HepG2 (cell line): ENCODE measurements around the gene AP5Z1. TPM values are rescaled to one million over a fixed set of nuclear protein-coding genes. Genes with fewer than 3 reads are reported as not detected.

Source experiments
- CBFB ChIP-seq: sonication (generic); formaldehyde crosslinking; IDR thresholded peaks from 2 replicates; pipeline ENCODE4 v1.4.0; 2020; ENCODE audit warnings: missing genetic modification reagents
- CTCF ChIP-seq: sonication (generic); formaldehyde crosslinking; IDR thresholded peaks from 2 replicates; pipeline ENCODE4 v1.5.0; 2020; ENCODE audit warnings: mild to moderate bottlenecking, missing genetic modification reagents, moderate library complexity
- DNMT3B ChIP-seq: conservative IDR thresholded peaks from 2 replicates; pipeline ENCODE4 v1.6.1; 2016; ENCODE audit warnings: missing biosample characterization, control low read depth
- HOXA5 ChIP-seq: sonication (generic); formaldehyde crosslinking; IDR thresholded peaks from 2 replicates; pipeline ENCODE4 v1.4.0; 2020; ENCODE audit warnings: missing genetic modification reagents
- MATR3 ChIP-seq: sonication (generic); formaldehyde crosslinking; IDR thresholded peaks from 2 replicates; pipeline ENCODE4 v1.4.0; 2020; ENCODE audit warnings: missing genetic modification reagents
- MYC ChIP-seq: sonication (generic); formaldehyde crosslinking; IDR thresholded peaks from 2 replicates; pipeline ENCODE4 v1.9.0; 2021; ENCODE audit warnings: missing genetic modification reagents, borderline replicate concordance
- NFE2L1 ChIP-seq: sonication (generic); formaldehyde crosslinking; IDR thresholded peaks from 2 replicates; pipeline ENCODE4 v1.4.0; 2020; ENCODE audit warnings: missing genetic modification reagents, mild to moderate bottlenecking, borderline replicate concordance
- NFIB ChIP-seq: sonication (generic); formaldehyde crosslinking; IDR thresholded peaks from 2 replicates; pipeline ENCODE4 v1.9.0; 2021; ENCODE audit warnings: missing genetic modification reagents, mild to moderate bottlenecking, borderline replicate concordance
- NFIC ChIP-seq: IDR thresholded peaks from 2 replicates; pipeline ENCODE4 v1.6.1; 2012; ENCODE audit warnings: mild to moderate bottlenecking, low read length, inconsistent platforms
- NR2C2 ChIP-seq: sonication (generic); formaldehyde crosslinking; IDR thresholded peaks from 2 replicates; pipeline ENCODE4 v1.4.0; 2020; ENCODE audit warnings: missing genetic modification reagents, mild to moderate bottlenecking, moderate library complexity, borderline replicate concordance
- ONECUT2 ChIP-seq: sonication (generic); formaldehyde crosslinking; IDR thresholded peaks from 2 replicates; pipeline ENCODE4 v1.4.0; 2020; ENCODE audit warnings: missing genetic modification reagents
- POGZ ChIP-seq: sonication (generic); formaldehyde crosslinking; IDR thresholded peaks from 2 replicates; pipeline ENCODE4 v1.4.0; 2020; ENCODE audit warnings: mild to moderate bottlenecking, missing genetic modification reagents
- SATB2 ChIP-seq: sonication (generic); formaldehyde crosslinking; IDR thresholded peaks from 2 replicates; pipeline ENCODE4 v1.5.0; 2020; ENCODE audit warnings: missing genetic modification reagents
- TEAD2 ChIP-seq: sonication (generic); formaldehyde crosslinking; IDR thresholded peaks from 2 replicates; pipeline ENCODE4 v1.9.0; 2021; ENCODE audit warnings: missing genetic modification reagents
- TOPORS ChIP-seq: sonication (generic); formaldehyde crosslinking; IDR thresholded peaks from 2 replicates; pipeline ENCODE4 v1.8.0; 2023; ENCODE audit warnings: mild to moderate bottlenecking, missing genetic modification reagents
- XBP1 ChIP-seq: sonication (generic); formaldehyde crosslinking; IDR thresholded peaks from 2 replicates; pipeline ENCODE4 v1.5.0; 2020; ENCODE audit warnings: missing genetic modification reagents
- ZBTB14 ChIP-seq: sonication (generic); formaldehyde crosslinking; IDR thresholded peaks from 2 replicates; pipeline ENCODE4 v1.4.0; 2020; ENCODE audit warnings: missing genetic modification reagents
- ZFP1 ChIP-seq: IDR thresholded peaks from 2 replicates; pipeline ENCODE4 v1.6.1; 2016
- ZMAT5 ChIP-seq: sonication (generic); formaldehyde crosslinking; IDR thresholded peaks from 2 replicates; pipeline ENCODE4 v1.5.0; 2020; ENCODE audit warnings: mild to moderate bottlenecking, low read depth, missing genetic modification reagents, borderline replicate concordance
- ZNF124 ChIP-seq: sonication (generic); formaldehyde crosslinking; IDR thresholded peaks from 2 replicates; pipeline ENCODE4 v1.4.0; 2020; ENCODE audit warnings: missing genetic modification reagents
- ZNF329 ChIP-seq: sonication (generic); formaldehyde crosslinking; IDR thresholded peaks from 2 replicates; pipeline ENCODE4 v1.9.0; 2021; ENCODE audit warnings: low read depth, mild to moderate bottlenecking, missing genetic modification reagents
- ZNF430 ChIP-seq: sonication (generic); formaldehyde crosslinking; IDR thresholded peaks from 2 replicates; pipeline ENCODE4 v1.9.0; 2021; ENCODE audit warnings: mild to moderate bottlenecking, missing genetic modification reagents
- ZNF512 ChIP-seq: sonication (generic); formaldehyde crosslinking; IDR thresholded peaks from 2 replicates; pipeline ENCODE4 v1.4.0; 2020; ENCODE audit warnings: mild to moderate bottlenecking, missing genetic modification reagents
- ZNF576 ChIP-seq: sonication (generic); formaldehyde crosslinking; IDR thresholded peaks from 2 replicates; pipeline ENCODE4 v1.4.0; 2020; ENCODE audit warnings: mild to moderate bottlenecking, missing genetic modification reagents
- ZNF644 ChIP-seq: IDR thresholded peaks from 2 replicates; pipeline ENCODE4 v1.6.1; 2016; ENCODE audit warnings: low read depth
- ZNF670 ChIP-seq: sonication (generic); formaldehyde crosslinking; IDR thresholded peaks from 2 replicates; pipeline ENCODE4 v1.8.0; 2022; ENCODE audit warnings: mild to moderate bottlenecking, missing genetic modification reagents, borderline replicate concordance
- ZNF678 ChIP-seq: sonication (generic); formaldehyde crosslinking; IDR thresholded peaks from 2 replicates; pipeline ENCODE4 v1.4.0; 2020; ENCODE audit warnings: mild to moderate bottlenecking, missing genetic modification reagents
- ZNF850 ChIP-seq: sonication (generic); formaldehyde crosslinking; conservative IDR thresholded peaks from 2 replicates; pipeline ENCODE4 v1.9.0; 2021; ENCODE audit warnings: mild to moderate bottlenecking, missing genetic modification reagents
- polyA plus RNA-seq, 8 experiments: library from polyadenylated mRNA; depleted of rRNA in 3 of 8; stranded (reverse) in 7 of 8; unstranded in 1 of 8; fragments of >200 nt; fragmentation: Illumina TruSeq in 4 of 8; extraction: Trizol in 4 of 8; gene quantifications; 2 replicates each; pipeline versions ENCODE4 v1.2.1 to v1.2.3, GENCODE V29; 2011 to 2016; ENCODE audit warnings: low read depth in 4 of 8, missing spikeins in 1 of 8, mixed read lengths in 1 of 8; ENCODE audit not compliant: insufficient read depth in 1 of 8
- total RNA-seq, 5 experiments: library from RNA; depleted of rRNA; stranded (reverse); fragments of >200 nt; fragmentation: Illumina TruSeq; extraction: Trizol; gene quantifications; 2 replicates each; pipeline ENCODE4 v1.2.3, GENCODE V29; 2016; ENCODE audit warnings: low read depth in 1 of 5

Gene AP5Z1
- total and polyA plus RNA-seq, 2 of the 13 experiments (the other 11 are each of a cell fraction or from before 2014, with no cell fraction given): 9.3 to 15.1 TPM

- TF ChIP-seq ZNF850: no peak
- TF ChIP-seq SATB2: no peak
- peak; percentile 95 for TF ChIP-seq NFIC
- TF ChIP-seq CTCF (CRISPR knock-in tag): peak; percentile 7; the same call in 1 of the 2 replicates
- TF ChIP-seq NFIB (CRISPR knock-in tag): no peak
- no peak for TF ChIP-seq ZNF678 (CRISPR knock-in tag)
- TF ChIP-seq ZFP1 (CRISPR knock-in tag): 0 out of 2 replicates have a peak, but pooled peaks have one; percentile 26
- TF ChIP-seq POGZ (CRISPR knock-in tag): peak; percentile 95
- TF ChIP-seq HOXA5: no peak
- TF ChIP-seq ZNF670 (CRISPR knock-in tag): peak; percentile 67; the same call in 1 of the 2 replicates
- no peak for TF ChIP-seq NFE2L1 (CRISPR knock-in tag)
- no peak for TF ChIP-seq ZNF512
- TF ChIP-seq ZMAT5 (CRISPR knock-in tag): no peak
- TF ChIP-seq CBFB (CRISPR knock-in tag): peak; percentile 79; the same call in 1 of the 2 replicates
- TF ChIP-seq DNMT3B (CRISPR knock-in tag): no peak
- TF ChIP-seq MATR3 (CRISPR knock-in tag): no peak
- peak; percentile 28; the same call in 1 of the 2 replicates for TF ChIP-seq ZBTB14 (CRISPR knock-in tag)
- peak; percentile 76 for TF ChIP-seq MYC (CRISPR knock-in tag)
- TF ChIP-seq TEAD2 (CRISPR knock-in tag): no peak
- 0 out of 2 replicates have a peak, but pooled peaks have one; percentile 37 for TF ChIP-seq ZNF124 (CRISPR knock-in tag)
- peak; percentile 66; the same call in 1 of the 2 replicates for TF ChIP-seq TOPORS (CRISPR knock-in tag)
- TF ChIP-seq ZNF576 (CRISPR knock-in tag): no peak
- TF ChIP-seq NR2C2 (CRISPR knock-in tag): peak; percentile 99
- TF ChIP-seq ZNF329 (CRISPR knock-in tag): no peak
- no peak for TF ChIP-seq XBP1 (CRISPR knock-in tag)
- 0 out of 2 replicates have a peak, but pooled peaks have one; percentile 25 for TF ChIP-seq ZNF430 (CRISPR knock-in tag)
- TF ChIP-seq ONECUT2 (CRISPR knock-in tag): no peak
- TF ChIP-seq ZNF644 (CRISPR knock-in tag): no peak
Measured at GRCh38 chr7:4775250-4775847, at the start of gene AP5Z1 (continued).
